ENCODE results near the gene CHID1.

Gene CHID1

DNA sequence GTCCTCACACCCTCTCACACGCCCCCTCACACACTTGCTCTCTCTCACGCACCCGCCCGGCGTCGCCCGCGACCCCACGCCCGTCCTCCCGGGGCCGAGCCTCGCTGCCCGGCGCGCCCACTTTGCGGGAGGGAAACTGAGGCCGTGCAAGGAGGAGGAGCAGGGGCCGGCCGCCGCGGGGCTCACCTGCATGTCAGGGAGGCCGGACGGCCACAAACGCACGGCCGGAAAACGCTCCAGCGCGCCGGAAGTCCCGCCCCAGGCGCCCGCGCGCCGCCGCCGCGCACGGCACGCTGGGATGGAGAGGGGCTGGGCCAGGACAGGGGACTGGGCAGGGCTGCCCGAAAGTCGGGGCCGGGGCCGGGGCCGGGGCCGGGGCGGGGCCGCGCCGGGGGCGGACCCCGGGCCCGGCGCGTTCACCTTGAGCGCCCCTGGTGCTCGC, at the start of gene CHID1:
CHID1 (minus strand) TSS at position 222 of the 442 bp plus-strand sequence. CDS start 5,994 bp downstream, outside the sequence.
- DNase-seq: peak; percentile 64

DNA sequence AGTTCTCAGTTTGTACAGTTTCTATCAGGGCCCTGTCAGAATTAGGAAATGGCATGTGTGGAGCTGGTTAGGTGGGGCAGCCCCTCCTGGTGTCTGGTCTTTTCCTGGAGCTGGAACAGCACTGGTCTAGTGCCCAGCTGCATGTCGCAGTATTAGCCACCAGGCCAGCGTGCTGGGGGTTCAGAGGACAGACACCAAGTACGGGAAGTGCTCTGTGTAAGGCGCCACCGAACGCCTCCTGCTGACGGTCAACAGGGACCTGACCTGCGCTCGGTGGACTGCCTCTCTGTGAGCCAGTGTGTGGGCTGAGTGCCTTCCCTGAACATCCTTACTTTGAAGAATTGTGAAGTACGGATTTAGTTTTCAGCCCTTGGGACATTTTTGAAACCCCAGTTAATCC, 49.0 kb upstream of the CHID1 start:
- no peak for DNase-seq

DNA sequence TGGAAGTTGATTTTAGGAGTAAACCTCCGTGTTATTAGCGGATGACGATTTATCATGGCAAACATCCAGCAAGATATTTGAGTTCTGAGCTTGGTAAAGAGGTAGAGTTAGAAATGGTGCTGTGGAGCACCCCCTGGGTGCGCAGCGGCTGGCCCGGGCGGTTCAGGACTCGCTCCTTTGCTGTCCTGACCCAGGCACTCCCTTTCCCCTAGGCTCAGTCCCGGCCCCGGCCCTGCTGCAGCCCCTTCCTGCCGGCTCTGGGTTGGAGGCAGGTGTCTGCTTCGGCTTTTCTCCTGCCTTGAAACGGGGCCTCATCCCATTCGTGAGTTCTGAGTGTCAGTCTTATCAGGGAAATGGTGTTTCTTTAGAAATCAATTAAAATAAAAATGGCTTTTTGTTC, 48.4 kb upstream of the CHID1 start:
- DNase-seq: no peak

DNA sequence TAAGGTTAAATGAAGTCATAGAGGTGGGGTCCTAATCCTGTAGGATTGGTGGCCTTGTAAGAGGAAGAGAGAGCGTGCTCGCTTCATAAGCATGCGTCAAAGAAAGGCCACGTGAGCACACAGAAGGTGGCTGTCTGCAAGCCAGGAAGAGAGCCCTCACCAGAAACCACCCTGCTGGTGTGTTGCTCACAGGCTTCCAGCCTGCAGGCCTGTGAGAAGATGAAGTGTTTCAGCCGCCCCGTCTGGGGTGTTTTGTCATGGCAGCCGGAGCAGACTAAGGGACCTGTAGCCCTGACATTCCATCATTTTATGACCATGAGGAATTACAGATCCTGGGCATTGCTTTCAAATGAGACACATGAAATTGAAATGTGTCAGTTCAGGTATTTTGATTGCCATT, 47.5 kb upstream of the CHID1 start:
- DNase-seq: no peak

DNA sequence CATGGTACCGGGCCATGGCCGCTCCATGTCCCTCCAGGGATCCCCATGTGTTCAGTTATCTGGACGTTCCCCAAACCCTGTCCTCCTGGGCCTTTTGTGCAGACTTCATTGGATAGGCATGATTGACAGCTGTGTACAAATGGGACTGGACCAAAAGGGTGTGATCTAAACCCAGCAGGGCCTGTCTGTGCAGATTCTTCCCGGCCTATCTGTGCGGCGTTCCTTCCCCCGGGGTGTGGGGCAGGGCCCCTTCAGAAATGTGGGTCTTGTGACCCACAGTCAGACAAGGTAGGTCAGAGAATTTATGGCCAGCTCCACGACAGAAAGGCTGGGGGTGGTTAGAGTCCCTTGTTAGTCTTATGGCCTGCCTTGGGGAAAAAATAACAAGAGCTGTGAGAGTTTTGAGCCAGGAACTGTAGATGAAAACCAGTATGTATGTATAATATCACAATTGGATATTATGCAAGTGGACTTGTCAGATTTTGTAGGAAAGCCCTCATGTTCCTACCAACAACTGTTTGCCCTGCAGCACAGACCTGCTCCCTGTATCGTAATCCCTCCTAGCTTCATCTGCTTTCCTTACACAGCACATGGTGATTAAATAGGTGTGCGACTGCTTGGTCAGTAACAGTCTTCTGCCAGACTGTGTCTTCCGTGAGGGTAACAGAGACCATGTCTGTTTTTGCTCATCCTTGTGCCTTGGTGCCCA, 46.8 kb upstream of the CHID1 start:
- DNase-seq: no peak

DNA sequence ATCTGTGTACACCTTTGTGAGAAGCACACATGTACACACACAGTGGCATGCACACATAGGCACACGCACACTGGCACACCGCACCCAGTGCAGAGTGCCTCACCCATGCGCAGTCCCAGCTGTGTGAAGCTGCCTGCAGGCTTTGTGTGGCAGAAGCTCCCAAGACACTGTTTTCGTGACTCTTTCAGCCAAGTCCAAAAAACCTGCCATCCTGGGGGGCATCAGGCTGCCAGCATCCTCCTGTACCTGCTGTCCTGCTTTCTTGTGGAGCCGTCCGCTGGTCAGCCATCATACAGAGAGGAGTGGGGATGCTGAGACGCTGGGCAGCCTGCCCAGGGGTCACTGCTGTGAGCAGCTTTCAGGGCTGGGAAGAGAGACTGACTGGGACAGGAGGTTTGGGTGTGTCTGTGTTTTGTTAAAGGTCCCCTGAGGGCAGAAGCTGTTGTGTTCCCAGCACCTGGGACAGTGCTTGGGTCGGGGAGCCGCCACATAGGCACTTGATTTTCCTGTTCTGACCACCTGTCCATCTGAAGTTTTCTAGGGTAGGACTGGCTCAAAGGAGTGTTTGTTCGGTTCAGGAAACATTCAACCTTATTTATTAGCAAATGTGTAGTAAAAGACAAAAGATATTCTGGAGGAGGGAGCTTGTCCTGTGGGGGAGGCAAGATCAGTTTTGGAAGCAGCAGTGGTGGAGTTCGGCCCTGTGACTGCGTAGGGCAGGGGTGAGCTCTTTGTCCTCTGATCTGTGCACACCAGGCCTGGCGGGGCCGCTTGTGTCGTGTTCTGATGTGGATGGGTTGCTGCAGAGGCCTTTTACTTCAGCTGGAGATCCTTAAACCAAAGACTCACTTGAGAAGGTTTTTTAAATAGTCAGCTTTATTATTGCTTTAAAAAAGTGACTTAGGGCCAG, 44.8 kb upstream of the CHID1 start:
- peak; percentile 30 for DNase-seq

DNA sequence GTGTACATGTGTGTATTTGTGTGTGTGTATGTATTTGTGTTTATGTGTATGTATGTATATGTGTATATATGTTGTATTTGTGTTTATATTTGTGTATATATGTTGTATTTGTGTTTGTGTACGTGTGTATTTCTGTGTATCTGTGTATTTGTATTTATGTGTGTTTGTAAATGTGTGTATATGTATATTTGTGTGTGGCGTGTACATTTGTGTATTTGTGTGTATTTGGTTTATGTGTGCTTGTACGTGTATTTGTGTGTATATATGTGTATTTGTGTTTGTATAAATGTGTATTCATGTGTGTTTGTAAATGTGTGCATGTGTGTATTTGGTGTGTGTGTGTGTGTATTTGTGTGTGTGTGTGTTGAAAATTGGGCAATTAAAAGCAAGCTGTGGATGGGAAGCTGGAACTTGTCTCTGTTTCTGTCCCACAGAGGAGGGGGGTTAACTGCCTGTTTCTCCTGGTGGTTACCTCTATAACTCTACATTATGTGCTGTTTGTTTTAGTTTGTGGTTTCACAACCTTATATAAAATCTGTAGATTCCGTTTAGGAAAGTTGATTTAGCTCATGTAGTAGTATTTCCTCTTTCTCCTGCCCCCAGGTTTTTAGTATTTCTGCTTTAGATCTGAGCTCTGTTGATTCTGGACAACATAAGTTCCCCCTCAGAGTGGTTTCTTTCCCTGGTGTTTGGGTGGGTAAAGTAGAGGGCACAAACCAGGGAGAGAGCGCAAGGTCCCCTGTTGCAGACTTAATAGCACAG, 44.0 kb upstream of the CHID1 start:
- DNase-seq: no peak

DNA sequence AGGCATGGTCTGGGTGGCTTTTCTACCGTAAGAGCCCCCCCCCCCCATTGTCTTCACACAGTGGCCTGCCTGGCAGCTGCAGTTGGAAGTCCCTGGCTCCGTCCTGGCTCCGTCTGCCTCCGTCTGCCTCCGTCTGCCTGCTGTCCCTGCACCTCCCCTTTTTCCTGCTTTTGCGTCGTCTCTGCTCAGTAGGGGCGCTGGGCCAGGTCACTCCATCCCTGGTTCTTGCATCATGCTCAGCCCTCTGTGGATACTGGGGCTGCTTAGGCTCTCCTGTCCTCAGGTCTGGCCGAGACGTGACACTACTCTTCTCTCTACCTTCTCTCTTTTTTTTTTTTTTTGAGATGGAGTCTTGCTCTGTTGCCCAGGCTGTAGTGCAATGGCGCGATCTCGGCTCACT, 42.9 kb upstream of the CHID1 start:
- DNase-seq: no peak

DNA sequence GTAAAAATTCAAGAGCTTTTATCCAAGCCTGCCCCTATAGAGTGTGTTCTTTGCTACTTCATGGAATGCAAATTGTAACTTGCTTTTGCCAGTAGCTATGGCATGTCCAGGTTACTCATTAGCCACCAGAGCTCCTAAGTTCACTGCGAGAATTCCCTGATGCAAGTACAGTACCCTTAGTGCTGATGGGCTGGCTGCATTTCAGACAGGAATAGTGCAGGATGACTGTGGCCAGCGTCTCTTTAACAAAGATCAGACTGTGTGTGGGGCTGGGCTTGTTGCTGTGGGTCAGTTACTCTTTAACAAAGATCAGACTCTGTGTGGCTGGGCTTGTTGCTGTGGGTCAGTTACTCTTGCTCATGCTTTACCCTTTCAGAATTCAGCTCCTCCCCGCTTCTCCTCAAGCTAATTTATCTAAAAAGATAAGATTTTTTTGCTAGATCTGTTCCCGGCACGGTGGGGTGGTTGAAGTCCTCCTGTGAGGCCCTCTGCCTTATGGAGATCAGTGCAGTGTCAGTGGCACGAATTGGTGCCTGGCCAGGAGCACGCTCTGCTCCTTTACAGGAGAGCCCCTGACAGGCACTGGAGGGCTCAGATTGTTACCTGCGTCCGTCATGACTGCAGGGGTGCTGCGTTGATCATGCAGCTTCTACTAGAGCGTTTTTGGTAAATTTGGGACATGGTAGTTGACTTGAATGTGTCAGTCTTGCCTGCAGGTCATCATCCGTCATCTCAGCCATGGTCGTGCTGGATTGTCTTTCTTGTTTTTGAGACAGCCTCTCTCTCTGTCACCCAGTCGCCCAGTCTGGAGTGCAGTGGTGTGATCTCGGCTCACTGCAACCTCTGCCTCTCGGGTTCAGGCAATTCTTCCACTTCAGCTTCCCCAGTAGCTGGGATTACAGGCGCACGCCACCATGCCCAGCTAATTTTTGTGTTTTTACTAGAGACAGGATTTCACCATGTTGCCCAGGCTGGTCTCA, 42.1 kb upstream of the CHID1 start:
- no peak for DNase-seq

DNA sequence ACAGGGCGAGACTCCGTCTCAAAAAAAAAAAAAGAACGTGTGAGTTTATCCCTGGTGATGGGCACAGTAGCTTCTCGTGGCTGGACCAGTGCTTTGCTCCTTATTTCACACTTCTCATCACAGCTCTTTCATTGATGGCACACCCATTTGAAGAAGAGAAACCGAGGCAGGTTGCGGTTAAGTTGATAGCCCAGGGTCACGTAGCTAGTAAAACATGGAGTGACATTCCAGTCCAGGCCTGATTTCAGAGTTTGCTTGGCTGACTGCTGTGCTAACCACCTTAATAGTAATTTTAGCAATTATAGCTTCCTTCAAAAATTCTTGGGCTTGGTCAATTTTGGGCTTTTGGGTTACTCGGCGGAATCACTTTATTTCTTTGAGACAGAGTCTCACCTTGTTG, 40.9 kb upstream of the CHID1 start:
- DNase-seq: no peak

DNA sequence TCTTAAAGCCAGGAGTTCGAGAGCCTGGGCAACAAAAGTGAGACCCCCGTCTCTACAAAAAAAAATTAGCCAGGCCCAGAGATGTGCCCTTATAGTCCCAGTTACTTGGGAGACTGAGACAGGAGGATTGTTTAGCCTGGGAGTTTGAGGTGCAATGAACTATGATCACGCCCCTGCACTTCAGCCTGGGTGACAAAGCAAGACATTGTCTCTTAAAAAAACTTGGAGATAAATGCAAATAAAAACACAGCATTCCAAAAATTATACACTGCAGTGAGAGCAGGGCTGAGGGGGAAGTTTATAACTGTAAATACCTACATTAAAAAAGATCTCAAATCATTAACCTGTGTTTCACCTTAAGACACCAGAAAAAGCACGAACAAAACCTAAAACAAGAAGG, 37.1 kb upstream of the CHID1 start:
- no peak for DNase-seq

DNA sequence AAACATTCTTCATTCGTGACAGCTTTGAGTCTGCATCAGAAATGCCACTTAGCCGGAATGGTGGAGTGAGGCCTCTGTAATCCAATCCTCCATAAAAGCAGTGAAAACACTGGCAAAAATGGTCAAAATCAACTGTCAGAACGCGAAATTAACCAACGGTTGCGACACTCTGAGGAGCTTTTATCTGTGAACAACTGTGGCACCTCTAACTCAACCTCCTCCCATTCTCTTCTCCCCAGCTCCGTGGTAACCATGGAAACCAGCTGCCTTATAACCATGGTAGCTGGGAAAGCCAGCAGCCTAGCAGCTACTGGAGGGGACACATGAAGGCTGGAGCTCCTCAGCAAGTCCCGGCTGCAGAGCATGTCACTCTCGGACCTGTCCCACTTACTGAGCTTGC, 35.4 kb upstream of the CHID1 start:
- no peak for DNase-seq

DNA sequence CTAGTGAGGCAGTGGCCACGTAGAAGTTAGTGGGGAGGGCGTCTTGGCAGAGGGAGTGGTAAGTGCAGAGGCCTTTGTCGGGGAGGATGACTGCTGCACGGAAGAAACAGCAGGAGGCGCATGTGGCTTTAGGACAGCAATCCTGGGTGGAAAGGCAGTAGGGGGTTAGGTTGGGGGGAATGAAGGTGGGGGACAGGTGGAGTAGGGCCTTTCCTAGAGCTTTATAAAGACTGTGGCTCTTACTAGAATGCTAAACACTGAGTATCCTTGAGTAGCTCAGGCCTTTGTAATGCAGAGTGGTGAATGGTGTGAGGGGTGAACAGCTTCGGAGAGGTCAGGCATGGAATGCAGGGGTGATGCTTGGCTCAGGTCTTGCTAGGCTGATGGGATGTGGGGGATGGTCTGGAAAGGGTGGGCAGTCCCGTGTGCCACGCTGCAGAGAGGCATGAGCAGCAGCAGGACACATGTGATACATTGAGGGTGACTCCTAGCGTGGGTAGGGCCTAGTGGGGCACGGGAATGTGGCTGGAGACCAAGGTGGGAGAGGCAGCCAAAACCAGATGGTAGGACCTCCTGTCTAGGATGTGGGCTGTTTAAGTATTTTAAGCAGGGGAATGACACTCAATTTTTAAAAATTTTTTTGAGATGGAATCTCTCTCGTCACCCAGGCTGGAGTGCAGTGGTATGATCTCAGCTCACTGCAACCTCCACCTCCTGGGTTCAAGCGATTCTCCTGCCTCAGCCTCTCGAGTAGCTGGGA, 34.3 kb upstream of the CHID1 start:
- DNase-seq: no peak

DNA sequence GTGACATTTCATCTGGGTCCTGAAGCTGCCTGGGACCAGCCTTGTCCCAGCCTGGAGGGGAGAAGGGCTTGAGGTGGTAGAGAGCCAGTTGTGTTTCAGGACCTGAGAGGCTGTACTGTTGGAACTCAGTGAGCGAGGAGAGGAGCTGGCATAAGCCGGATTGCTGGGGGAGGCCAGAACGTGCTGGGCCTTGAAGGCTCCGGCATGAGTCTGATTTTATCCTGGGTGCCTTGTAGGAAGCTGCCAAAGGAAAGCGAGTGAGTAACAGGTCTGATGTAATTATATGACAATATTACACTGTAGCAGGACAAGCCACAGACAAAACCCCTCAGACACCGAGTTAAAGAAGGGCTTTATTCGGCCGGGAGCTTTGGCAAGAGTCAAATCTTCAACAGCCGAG, 32.2 kb upstream of the CHID1 start:
- no peak for DNase-seq

DNA sequence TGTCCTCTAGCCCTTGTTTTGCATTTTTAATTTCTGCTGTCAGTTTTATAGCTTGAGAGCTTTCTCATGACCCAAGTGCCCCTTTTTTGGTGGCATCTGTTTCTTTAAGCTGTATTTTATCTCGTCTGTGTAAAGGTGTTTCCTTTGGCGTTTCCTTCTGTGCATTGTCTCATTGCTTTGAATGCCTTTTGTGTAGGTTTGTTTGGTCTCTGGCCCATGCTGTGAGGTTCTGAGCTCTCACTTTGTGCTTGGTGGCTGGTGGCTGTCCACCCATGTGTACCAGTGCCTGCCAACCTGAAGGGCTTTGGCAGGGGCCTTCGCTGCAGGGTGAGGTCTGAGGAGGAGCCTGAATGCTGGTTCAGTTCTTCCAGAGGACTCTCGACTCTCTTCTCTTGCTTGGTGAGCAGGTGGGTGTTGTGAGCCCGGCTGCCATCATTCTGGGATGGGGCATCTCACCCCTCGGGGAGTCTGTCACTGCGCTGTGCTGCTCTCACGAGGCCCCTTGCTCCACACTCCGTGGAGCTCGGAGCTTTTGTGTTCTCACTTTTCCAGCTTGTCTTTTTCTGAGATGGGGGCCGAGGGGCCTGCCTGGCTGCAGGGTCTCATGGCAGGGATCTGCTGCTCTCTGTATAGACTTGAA, 30.0 kb upstream of the CHID1 start:
- DNase-seq: no peak

DNA sequence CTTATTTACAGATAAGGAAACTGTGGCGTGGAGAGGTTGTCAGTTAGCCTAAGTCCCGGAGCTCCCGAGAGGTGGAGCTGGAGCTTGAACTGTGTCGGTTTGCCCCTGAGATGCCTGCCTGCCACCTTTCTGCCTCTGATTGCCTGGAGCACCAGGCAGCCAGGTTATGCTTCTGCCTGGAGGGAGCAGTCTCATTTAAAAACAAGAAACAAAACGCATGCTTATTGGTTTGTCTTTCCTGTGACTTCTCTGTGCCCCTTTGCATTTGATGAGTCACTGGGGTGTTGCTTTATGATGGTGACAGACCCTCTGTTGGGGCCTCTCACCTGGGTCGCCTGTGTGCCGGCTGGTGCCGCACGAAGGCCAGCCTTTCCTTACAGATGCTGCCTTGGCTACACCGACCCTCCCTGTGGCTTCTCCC, 27.2 kb upstream of the CHID1 start:
- no peak for DNase-seq

DNA sequence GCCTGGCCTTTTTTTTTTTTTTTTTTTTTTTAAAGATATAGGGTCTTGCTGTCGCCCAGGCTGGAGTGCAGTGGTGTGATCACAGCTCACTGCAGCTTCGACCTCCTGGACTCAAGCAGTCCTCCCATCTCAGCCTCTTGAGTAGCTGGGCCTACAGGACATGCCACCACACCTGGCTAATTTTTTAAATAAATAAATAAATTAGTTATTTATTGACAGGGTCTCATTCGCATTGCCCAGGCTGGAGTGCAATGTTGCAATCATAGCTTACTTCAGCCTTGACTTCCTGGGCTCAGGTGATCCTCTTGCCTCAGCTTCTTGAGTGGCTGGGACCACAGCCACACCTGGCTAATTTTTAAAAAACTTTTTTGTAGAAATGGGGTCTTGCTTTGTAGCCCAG, 25.6 kb upstream of the CHID1 start:
- DNase-seq: no peak

DNA sequence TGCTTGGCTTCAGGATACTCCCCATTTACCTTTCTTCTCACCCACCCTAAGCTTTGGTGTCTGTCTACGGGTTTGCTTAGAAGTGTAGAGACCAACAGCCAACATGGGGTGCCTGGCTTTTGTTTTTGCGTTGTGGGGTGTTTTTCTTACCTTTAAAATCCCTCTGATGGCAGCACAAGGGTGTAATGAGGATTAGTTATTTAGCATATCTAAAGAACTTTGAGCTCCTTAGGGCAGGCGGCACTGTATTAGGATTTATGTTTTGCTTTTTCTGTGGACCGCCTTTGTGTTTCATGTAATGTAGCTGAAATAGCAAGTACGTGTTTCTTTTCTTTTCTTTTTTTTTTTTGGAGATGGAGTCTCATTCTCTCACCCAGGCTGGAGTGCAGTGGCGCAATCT, 23.9 kb upstream of the CHID1 start:
- no peak for DNase-seq

DNA sequence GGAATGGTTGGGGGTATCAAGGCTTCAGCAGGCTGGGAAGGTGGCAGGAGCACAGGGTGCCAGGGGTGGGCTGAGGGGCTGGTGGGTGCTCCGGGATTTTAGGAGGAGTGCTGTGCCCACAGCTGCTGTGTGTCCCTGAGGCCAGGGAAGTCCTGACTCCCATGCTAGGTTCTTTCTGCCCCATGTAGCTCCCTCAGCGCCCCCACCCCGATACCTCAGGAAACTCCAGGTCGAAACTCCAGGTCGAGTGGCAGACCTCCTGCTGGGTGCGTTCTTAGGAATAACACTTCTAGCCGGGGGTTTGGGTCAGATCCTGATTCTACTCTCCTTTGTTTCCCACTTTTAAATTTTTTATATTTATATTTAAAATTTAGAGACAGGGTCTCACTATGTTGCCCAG, 23.3 kb upstream of the CHID1 start:
- no peak for DNase-seq

DNA sequence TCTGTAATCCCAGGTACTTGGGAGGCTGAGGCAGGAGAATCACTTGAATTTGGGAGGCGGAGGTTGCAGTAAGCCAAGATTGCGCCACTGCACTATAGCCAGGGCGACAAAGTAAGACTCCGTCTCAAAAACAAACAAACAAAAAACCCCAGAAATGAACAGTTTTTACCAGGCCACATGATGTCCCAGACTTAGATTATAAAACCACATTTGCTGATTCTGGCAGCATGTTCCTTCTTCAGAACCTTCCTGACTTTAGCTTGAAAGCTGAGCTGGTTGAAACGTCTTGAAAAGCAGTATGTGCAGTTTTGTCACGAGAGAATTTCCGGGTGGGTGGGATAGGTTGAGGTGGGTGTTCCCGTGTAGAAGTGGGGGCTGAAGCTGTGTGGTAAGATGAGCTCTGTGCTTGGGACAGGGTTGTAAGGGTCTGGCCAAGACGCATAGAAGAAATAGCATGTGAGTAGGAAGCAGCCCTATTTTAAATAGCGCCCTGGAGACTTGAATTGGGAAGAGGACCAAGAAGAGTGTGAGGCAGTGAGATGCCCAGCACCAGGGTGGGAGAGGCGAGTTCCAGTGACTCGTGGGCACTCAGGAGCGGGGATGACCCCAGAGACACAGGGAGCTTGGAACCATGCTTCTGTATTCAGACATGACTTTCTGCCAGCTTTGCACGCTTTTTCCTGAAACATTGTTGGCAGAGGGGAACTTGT, 22.7 kb upstream of the CHID1 start:
- no peak for DNase-seq
